ENCODE data around the gene TAS2R43. TPM values are rescaled to one million over a fixed set of nuclear protein-coding genes. Genes with fewer than 3 reads are reported as not detected.
"Not testable (repeated sequence)": the region's sequence is repeated elsewhere in the genome, so short reads cannot be mapped to it uniquely, and the experiment has no call there.

The TAS2R43 gene
- total RNA-seq, 1 donor from 2014 or later, result 0.47 TPM

- Mint-ChIP-seq H3K9me3 (no peaks in the 10 kb centered on the region), H3K27me3 (ENCODE audit: low read depth) (no peaks in the 10 kb centered on the region), H3K4me3 (no peak overlapping the region), H3K4me1 (peaks cover 7% of the 10 kb centered on the region), H3K36me3 (ENCODE audit: low read depth) (peaks cover 9% of the 10 kb centered on the region), H3K27ac (ENCODE audit: unreplicated experiment) (no peak overlapping the region)
- no peak for TF ChIP-seq CTCF (conservative IDR thresholded peaks at IDR 0.05)
- no peak for DNase-seq (ENCODE audit: low read depth, low spot score)
These were observed 32.3 kb downstream of the TAS2R43 start for GRCh38 chr12:11059784-11060183.

GRCh38 chr12:11059041-11059440, 33.1 kb downstream of the TAS2R43 start:
- H3K4me1 Mint-ChIP-seq, result peaks cover 7% of the 10 kb centered on the region
- no peak for TF ChIP-seq CTCF (conservative IDR thresholded peaks at IDR 0.05)
- no peak overlapping the region for H3K27ac Mint-ChIP-seq (ENCODE audit: unreplicated experiment)

GRCh38 chr12:11055306-11055705, 36.8 kb downstream of the TAS2R43 start:
- TF ChIP-seq CTCF (conservative IDR thresholded peaks at IDR 0.05), result no peak
- H3K36me3 Mint-ChIP-seq (ENCODE audit: low read depth), result peaks cover 27% of the 10 kb centered on the region
- DNase-seq (ENCODE audit: low read depth, low spot score), result no peak
- H3K9me3 Mint-ChIP-seq, result peaks cover 5% of the 10 kb centered on the region
- no peaks in the 10 kb centered on the region for H3K4me1 Mint-ChIP-seq
- no peak overlapping the region for H3K27ac Mint-ChIP-seq (ENCODE audit: unreplicated experiment)
- H3K4me3 Mint-ChIP-seq, result no peak overlapping the region
- H3K27me3 Mint-ChIP-seq (ENCODE audit: low read depth), result no peaks in the 10 kb centered on the region

More at GRCh38 chr12:11059041-11059440, 33.1 kb downstream of the TAS2R43 start:
- Mint-ChIP-seq H3K9me3 (no peaks in the 10 kb centered on the region), H3K27me3 (ENCODE audit: low read depth) (no peaks in the 10 kb centered on the region), H3K36me3 (ENCODE audit: low read depth) (peaks cover 6% of the 10 kb centered on the region), H3K4me3 (no peak overlapping the region)
- no peak for DNase-seq (ENCODE audit: low read depth, low spot score)

- not testable (repeated sequence) for H3K9me3 Mint-ChIP-seq; H3K27me3 Mint-ChIP-seq (ENCODE audit: low read depth); H3K27ac Mint-ChIP-seq (ENCODE audit: unreplicated experiment); H3K4me3 Mint-ChIP-seq; DNase-seq (ENCODE audit: low read depth, low spot score)
- Mint-ChIP-seq H3K36me3 (ENCODE audit: low read depth) (peaks cover 46% of the 10 kb centered on the region), H3K4me1 (peaks cover 11% of the 10 kb centered on the region)
These were observed 42.1 kb downstream of the TAS2R43 start for GRCh38 chr12:11049806-11050531.

- not testable (repeated sequence) for H3K27me3 Mint-ChIP-seq (ENCODE audit: low read depth); H3K4me1 Mint-ChIP-seq; H3K27ac Mint-ChIP-seq (ENCODE audit: unreplicated experiment); H3K4me3 Mint-ChIP-seq; DNase-seq (ENCODE audit: low read depth, low spot score)
- Mint-ChIP-seq H3K36me3 (ENCODE audit: low read depth) (peaks cover 52% of the 10 kb centered on the region), H3K9me3 (peaks cover 16% of the 10 kb centered on the region)
These were observed 50.7 kb downstream of the TAS2R43 start for GRCh38 chr12:11041366-11041765.

Other genes with a start within 250 kb of the TAS2R43 start
- 3.3 and 6.9 TPM in 2 replicates for gene PRR4, start 242.8 kb downstream of the TAS2R43 start, total RNA-seq
- gene PRH1, start 208.1 kb downstream of the TAS2R43 start, total RNA-seq, result 17.4 and 21.1 TPM in 2 replicates
- gene TAS2R13, start 182.8 kb downstream of the TAS2R43 start, total RNA-seq, result 1.0 and 1.1 TPM in 2 replicates
- gene PRH2, start 163.1 kb downstream of the TAS2R43 start, total RNA-seq, result not detected in 2 replicates
- 1.7 and 2.1 TPM in 2 replicates for gene TAS2R14, start 153.1 kb downstream of the TAS2R43 start, total RNA-seq
- gene TAS2R50, start 105.4 kb downstream of the TAS2R43 start, total RNA-seq, result 1.0 and 1.3 TPM in 2 replicates
- 1.1 TPM in 2 replicates for gene TAS2R20, start 94.0 kb downstream of the TAS2R43 start, total RNA-seq
- gene TAS2R19, start 69.7 kb downstream of the TAS2R43 start, total RNA-seq, result 2.8 and 3.3 TPM in 2 replicates
- 2.1 and 2.5 TPM in 2 replicates for gene TAS2R31, start 60.9 kb downstream of the TAS2R43 start, total RNA-seq
- 0.43 and 0.89 TPM in 2 replicates for gene TAS2R46, start 30.0 kb downstream of the TAS2R43 start, total RNA-seq
- 1.4 and 1.9 TPM in 2 replicates for gene TAS2R30, start 42.3 kb upstream of the TAS2R43 start, total RNA-seq
- gene SMIM10L1, start 78.9 kb upstream of the TAS2R43 start, total RNA-seq, result 16.9 and 17.8 TPM in 2 replicates
- gene TAS2R42, start 94.6 kb upstream of the TAS2R43 start, total RNA-seq, result not detected in 2 replicates
- gene PRB3, start 177.4 kb upstream of the TAS2R43 start, total RNA-seq, result not detected in 2 replicates
- not detected in 2 replicates for gene PRB4, start 218.1 kb upstream of the TAS2R43 start, total RNA-seq